Panc1 (cell line): ENCODE data around the gene CAMK2A. TPM values are rescaled to one million over a fixed set of nuclear protein-coding genes. Genes with fewer than 3 reads are reported as not detected.

Experiments
- ATAC-seq: fragments of 200-7000 bp; cut with Tn5 transposase; 2 replicates; pipeline ENCODE4 v1.9.1; 2020; ENCODE audit warnings: mild to moderate bottlenecking, moderate library complexity
- BruUV-seq: library from RNA; stranded (reverse); fragments of 400-500 nt; replicated peaks from 2 replicates; lab custom pipeline; 2021; lab: Mats Ljungman, UMichigan
- CTCF ChIA-PET: fragments of 300-600 bp; sonication (Branson Sonifier 250); formaldehyde crosslinking; loops from one replicate; lab custom pipeline; 2022; ENCODE audit warnings: antibody characterized with exemption; lab: Charles Lee
- POLR2A ChIA-PET: fragments of 300-600 bp; sonication (Branson Sonifier 250); formaldehyde crosslinking; loops from one replicate; lab custom pipeline; 2022; ENCODE audit warnings: antibody characterized with exemption; lab: Charles Lee
- DNase-seq: peaks from one replicate; pipeline ENCODE4 v3.0.0-alpha.2; 2010; ENCODE audit warnings: low read depth, low spot score
- H3K27ac ChIP-seq: 2 replicates; pipeline ENCODE4 v1.5.1; 2011; ENCODE audit warnings: mild to moderate bottlenecking, low read length, inconsistent platforms
- H3K27me3 ChIP-seq: fragments of 200-500 bp; sonication (Bioruptor generic); 2 replicates; pipeline ENCODE4 v1.6.0; 2014; ENCODE audit warnings: low read length, inconsistent platforms; ENCODE audit not compliant: control insufficient read depth, insufficient read depth
- H3K36me3 ChIP-seq: fragments of 200-500 bp; sonication (Bioruptor generic); 2 replicates; pipeline ENCODE4 v1.5.1; 2014; ENCODE audit warnings: inconsistent platforms, mild to moderate bottlenecking, low read length, moderate library complexity; ENCODE audit not compliant: control insufficient read depth, insufficient read depth
- H3K4me1 ChIP-seq: 2 replicates; pipeline ENCODE4 v1.5.1; 2011; ENCODE audit warnings: inconsistent platforms, mild to moderate bottlenecking, low read length, moderate library complexity; ENCODE audit not compliant: control insufficient read depth, insufficient read depth
- H3K4me3 ChIP-seq, 2 experiments: 2 replicates each; pipeline ENCODE4 v1.5.1; 2011 to 2012; ENCODE audit warnings: low read depth in 2 of 2, low read length in 2 of 2, mild to moderate bottlenecking in 2 of 2, inconsistent platforms in 1 of 2, moderate library complexity in 1 of 2
- H3K9me3 ChIP-seq: fragments of 200-500 bp; sonication (Bioruptor generic); 2 replicates; pipeline ENCODE4 v1.5.1; 2014; ENCODE audit warnings: low read depth, mild to moderate bottlenecking, inconsistent platforms, low read length, moderate library complexity; ENCODE audit not compliant: control insufficient read depth, insufficient read depth
- POLR2AphosphoS5 ChIP-seq: IDR thresholded peaks from 2 replicates; pipeline ENCODE4 v1.6.1; 2012; ENCODE audit warnings: mild to moderate bottlenecking, low read depth, low read length, moderate library complexity
- SIN3A ChIP-seq: IDR thresholded peaks from 2 replicates; pipeline ENCODE4 v1.6.1; 2012; ENCODE audit warnings: low read depth, mild to moderate bottlenecking, low read length, moderate library complexity, borderline replicate concordance; ENCODE audit not compliant: insufficient read depth
- TCF7L2 ChIP-seq: IDR thresholded peaks from 2 replicates; pipeline ENCODE4 v1.6.1; 2011; ENCODE audit warnings: mild to moderate bottlenecking, low read depth, low read length, inconsistent platforms
- in situ Hi-C: cut with HindIII; loops from 2 replicates; pipeline ENCODE4 v1.10.0; 2016; ENCODE audit warnings: low sequenced_read_pairs, low pct_unique_long_range_greater_than_20kb
- intact Hi-C: fragments of 100-400 bp; cut with micrococcal nuclease; formaldehyde crosslinking; loops from one replicate; pipeline ENCODE4 v1.10.0; 2022; ENCODE audit not compliant: unreplicated experiment
- total RNA-seq: library from RNA; stranded (reverse); gene quantifications from one replicate; pipeline ENCODE4 v1.2.1, GENCODE V29; 2021; ENCODE audit not compliant: unreplicated experiment
- TF ChIP-seq, protein P1 (sequence below): fragments of 450-650 bp; IDR thresholded peaks from 2 replicates; pipeline ENCODE4 v1.5.1; 2017; ENCODE audit warnings: mild to moderate bottlenecking
- TF ChIP-seq, protein P2 (sequence below), 2 experiments: IDR thresholded peaks; 2 replicates each; pipeline ENCODE4 v1.6.1; 2011 to 2012; ENCODE audit warnings: low read depth in 2 of 2, control low read depth in 1 of 2, low read length in 1 of 2, mild to moderate bottlenecking in 1 of 2, moderate library complexity in 1 of 2; ENCODE audit not compliant: insufficient read depth in 1 of 2

The CAMK2A gene
- total RNA-seq, 1 experiment from 2014 or later: 0.51 TPM

DNA sequence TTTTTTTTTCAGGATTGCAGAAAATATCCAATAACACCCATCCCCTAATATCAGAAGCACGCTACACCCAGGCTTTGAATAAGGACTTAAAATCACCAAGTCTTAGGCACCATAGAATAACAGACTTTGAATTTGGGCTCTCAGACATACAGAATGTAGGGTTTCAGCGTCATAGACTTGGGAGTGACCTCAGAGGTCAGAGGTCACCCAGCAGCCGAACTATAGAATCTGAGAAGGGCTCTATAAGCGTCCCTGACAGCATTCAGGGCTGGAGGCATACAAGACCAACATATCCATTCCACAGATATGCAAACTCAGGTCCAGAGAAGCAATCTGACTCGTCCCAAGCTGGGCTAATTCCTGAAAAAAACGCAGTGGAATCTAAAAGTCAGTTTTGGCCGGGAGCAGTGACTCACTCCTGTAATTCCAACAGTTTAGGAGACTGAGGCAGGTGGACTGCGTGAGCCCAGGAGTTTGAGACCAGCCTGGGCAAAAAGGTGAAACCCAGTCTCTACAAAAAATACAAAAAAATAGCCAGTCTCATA is 65.0 kb downstream of the CAMK2A start:
- no peaks in the 10 kb centered on the region for H3K9me3 ChIP-seq
- DNase-seq (no peak), ATAC-seq (no peak)
- no peak for TF ChIP-seq POLR2AphosphoS5
- TF ChIP-seq, protein P1, sequence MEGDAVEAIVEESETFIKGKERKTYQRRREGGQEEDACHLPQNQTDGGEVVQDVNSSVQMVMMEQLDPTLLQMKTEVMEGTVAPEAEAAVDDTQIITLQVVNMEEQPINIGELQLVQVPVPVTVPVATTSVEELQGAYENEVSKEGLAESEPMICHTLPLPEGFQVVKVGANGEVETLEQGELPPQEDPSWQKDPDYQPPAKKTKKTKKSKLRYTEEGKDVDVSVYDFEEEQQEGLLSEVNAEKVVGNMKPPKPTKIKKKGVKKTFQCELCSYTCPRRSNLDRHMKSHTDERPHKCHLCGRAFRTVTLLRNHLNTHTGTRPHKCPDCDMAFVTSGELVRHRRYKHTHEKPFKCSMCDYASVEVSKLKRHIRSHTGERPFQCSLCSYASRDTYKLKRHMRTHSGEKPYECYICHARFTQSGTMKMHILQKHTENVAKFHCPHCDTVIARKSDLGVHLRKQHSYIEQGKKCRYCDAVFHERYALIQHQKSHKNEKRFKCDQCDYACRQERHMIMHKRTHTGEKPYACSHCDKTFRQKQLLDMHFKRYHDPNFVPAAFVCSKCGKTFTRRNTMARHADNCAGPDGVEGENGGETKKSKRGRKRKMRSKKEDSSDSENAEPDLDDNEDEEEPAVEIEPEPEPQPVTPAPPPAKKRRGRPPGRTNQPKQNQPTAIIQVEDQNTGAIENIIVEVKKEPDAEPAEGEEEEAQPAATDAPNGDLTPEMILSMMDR: no peak
- TF ChIP-seq TCF7L2: no peak
- no peak for TF ChIP-seq SIN3A
- TF ChIP-seq, protein P2, sequence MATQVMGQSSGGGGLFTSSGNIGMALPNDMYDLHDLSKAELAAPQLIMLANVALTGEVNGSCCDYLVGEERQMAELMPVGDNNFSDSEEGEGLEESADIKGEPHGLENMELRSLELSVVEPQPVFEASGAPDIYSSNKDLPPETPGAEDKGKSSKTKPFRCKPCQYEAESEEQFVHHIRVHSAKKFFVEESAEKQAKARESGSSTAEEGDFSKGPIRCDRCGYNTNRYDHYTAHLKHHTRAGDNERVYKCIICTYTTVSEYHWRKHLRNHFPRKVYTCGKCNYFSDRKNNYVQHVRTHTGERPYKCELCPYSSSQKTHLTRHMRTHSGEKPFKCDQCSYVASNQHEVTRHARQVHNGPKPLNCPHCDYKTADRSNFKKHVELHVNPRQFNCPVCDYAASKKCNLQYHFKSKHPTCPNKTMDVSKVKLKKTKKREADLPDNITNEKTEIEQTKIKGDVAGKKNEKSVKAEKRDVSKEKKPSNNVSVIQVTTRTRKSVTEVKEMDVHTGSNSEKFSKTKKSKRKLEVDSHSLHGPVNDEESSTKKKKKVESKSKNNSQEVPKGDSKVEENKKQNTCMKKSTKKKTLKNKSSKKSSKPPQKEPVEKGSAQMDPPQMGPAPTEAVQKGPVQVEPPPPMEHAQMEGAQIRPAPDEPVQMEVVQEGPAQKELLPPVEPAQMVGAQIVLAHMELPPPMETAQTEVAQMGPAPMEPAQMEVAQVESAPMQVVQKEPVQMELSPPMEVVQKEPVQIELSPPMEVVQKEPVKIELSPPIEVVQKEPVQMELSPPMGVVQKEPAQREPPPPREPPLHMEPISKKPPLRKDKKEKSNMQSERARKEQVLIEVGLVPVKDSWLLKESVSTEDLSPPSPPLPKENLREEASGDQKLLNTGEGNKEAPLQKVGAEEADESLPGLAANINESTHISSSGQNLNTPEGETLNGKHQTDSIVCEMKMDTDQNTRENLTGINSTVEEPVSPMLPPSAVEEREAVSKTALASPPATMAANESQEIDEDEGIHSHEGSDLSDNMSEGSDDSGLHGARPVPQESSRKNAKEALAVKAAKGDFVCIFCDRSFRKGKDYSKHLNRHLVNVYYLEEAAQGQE (IDR thresholded peaks at IDR 0.05; ENCODE audit: insufficient read depth in 1 of 2, low read depth in 2 of 2, low read length in 1 of 2): no peak
- no peak overlapping the region for H3K27ac ChIP-seq
- in situ Hi-C loops: no loop called here
- no peaks in the 10 kb centered on the region for H3K36me3 ChIP-seq
- no peaks in the 10 kb centered on the region for H3K4me1 ChIP-seq
- CTCF ChIA-PET: no interaction called here
- H3K27me3 ChIP-seq: no peaks in the 10 kb centered on the region
- no peak overlapping the region for H3K4me3 ChIP-seq
- intact Hi-C loops: loop anchor here (10.0 kb wide), 1 partner anchor 210 kb away; no protein-coding TSS in a partner anchor
- no TSS peak for BruUV-seq
- POLR2A ChIA-PET: interaction anchor here (0.7 kb wide), 1 partner anchor 198 kb away, joined by 3 read pairs; no protein-coding TSS in a partner anchor

GRCh38 chr5:150223474-150223873 is 66.1 kb downstream of the CAMK2A start:
- H3K27me3 ChIP-seq: no peaks in the 10 kb centered on the region
- H3K4me3 ChIP-seq: no peak overlapping the region
- DNase-seq (no peak), ATAC-seq (no peak)
- intact Hi-C loops (loop anchor here (10.0 kb wide), 1 partner anchor 211 kb away; no protein-coding TSS in a partner anchor), in situ Hi-C loops (no loop called here)
- CTCF ChIA-PET: no interaction called here
- no peaks in the 10 kb centered on the region for H3K9me3 ChIP-seq
- no peaks in the 10 kb centered on the region for H3K4me1 ChIP-seq
- TF ChIP-seq, protein P2 (IDR thresholded peaks at IDR 0.05; ENCODE audit: insufficient read depth in 1 of 2, low read depth in 2 of 2, low read length in 1 of 2): no peak
- TF ChIP-seq TCF7L2 (no peak), SIN3A (no peak), POLR2AphosphoS5 (no peak)
- no peaks in the 10 kb centered on the region for H3K36me3 ChIP-seq
- H3K27ac ChIP-seq: no peak overlapping the region
- POLR2A ChIA-PET: interaction anchor here (0.7 kb wide), 1 partner anchor 199 kb away, joined by 3 read pairs; no protein-coding TSS in a partner anchor
- no TSS peak for BruUV-seq
